SK-N-SH (cell line): ENCODE results near the gene PLD3.

ENCODE experiments used
- CTCF ChIP-seq: fragments of 200-600 bp; sonication (generic); IDR thresholded peaks from 2 replicates; pipeline ENCODE4 v1.6.1; 2017; ENCODE audit warnings: antibody characterized with exemption, mild to moderate bottlenecking, moderate library complexity
- EZH2phosphoT487 ChIP-seq: fragments of 200-600 bp; sonication (generic); IDR thresholded peaks from 2 replicates; pipeline ENCODE4 v1.6.1; 2017; ENCODE audit warnings: low read depth, mixed run types, mild to moderate bottlenecking, antibody characterized with exemption, moderate library complexity, borderline replicate concordance
- GABPA ChIP-seq: IDR thresholded peaks from 2 replicates; pipeline ENCODE4 v1.4.0; 2012; ENCODE audit warnings: low read depth, mild to moderate bottlenecking
- JUND ChIP-seq: IDR thresholded peaks from 2 replicates; pipeline ENCODE4 v1.4.0; 2012
- POLR2AphosphoS5 ChIP-seq: IDR thresholded peaks from 2 replicates; pipeline ENCODE4 v1.6.1; 2012; ENCODE audit warnings: low read depth, low read length
- RFX5 ChIP-seq: IDR thresholded peaks from 2 replicates; pipeline ENCODE4 v1.6.1; 2012; ENCODE audit warnings: mild to moderate bottlenecking, improper control_type of control experiment, low read length
- TAF1 ChIP-seq: IDR thresholded peaks from 2 replicates; pipeline ENCODE4 v1.6.1; 2012; ENCODE audit warnings: low read depth, mild to moderate bottlenecking, low read length, moderate library complexity, borderline replicate concordance
- TF ChIP-seq, protein P1 (sequence below): fragments of 150-350 bp; IDR thresholded peaks from 2 replicates; pipeline ENCODE4 v1.6.1; 2016; ENCODE audit warnings: mild to moderate bottlenecking, low read depth, low read length

- TF ChIP-seq POLR2AphosphoS5 (no peak), GABPA (no peak), EZH2phosphoT487 (no peak), CTCF (no peak), JUND (no peak), TAF1 (no peak), RFX5 (no peak)
- TF ChIP-seq, protein P1, sequence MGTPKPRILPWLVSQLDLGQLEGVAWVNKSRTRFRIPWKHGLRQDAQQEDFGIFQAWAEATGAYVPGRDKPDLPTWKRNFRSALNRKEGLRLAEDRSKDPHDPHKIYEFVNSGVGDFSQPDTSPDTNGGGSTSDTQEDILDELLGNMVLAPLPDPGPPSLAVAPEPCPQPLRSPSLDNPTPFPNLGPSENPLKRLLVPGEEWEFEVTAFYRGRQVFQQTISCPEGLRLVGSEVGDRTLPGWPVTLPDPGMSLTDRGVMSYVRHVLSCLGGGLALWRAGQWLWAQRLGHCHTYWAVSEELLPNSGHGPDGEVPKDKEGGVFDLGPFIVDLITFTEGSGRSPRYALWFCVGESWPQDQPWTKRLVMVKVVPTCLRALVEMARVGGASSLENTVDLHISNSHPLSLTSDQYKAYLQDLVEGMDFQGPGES = no peak
Observed at GRCh38 chr19:40380199-40381037, 31.9 kb downstream of the PLD3 start.
